LoVo (cell line): ENCODE measurements around the gene NPAS2.

ENCODE experiments used
- DNase-seq: peaks from one replicate; pipeline ENCODE4 v3.0.0-alpha.2; 2016; ENCODE audit warnings: low spot score

Gene NPAS2

GRCh38 chr2:100855084-100855483, 35.1 kb downstream of the NPAS2 start:
- no peak for DNase-seq

- DNase-seq = no peak
Observed at GRCh38 chr2:100855606-100856005, 35.7 kb downstream of the NPAS2 start.

GRCh38 chr2:100856732-100857131, 36.8 kb downstream of the NPAS2 start:
- peak; percentile 10 for DNase-seq

GRCh38 chr2:100857341-100857740, 37.4 kb downstream of the NPAS2 start:
- no peak for DNase-seq

GRCh38 chr2:100857915-100858314, 38.0 kb downstream of the NPAS2 start:
- no peak for DNase-seq

DNA sequence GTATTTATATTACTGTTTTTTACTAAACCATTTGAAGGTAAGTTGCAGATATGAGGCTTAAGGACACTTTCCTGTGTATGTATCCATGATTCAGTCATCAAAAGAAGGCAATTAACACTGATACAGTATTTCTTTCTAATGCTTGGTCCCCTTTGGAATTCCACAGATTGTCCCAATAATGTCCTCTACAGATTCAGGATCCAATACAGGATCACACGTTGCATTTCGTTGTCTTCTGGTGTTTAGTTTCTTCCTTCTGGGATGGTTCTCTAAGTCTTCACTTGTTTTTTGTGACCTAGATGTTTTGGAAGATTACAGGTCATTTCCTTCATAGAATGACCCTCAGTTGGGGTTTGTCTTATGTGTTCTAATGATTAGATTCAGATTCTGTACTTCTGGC, 40.0 kb downstream of the NPAS2 start:
- DNase-seq = no peak

DNA sequence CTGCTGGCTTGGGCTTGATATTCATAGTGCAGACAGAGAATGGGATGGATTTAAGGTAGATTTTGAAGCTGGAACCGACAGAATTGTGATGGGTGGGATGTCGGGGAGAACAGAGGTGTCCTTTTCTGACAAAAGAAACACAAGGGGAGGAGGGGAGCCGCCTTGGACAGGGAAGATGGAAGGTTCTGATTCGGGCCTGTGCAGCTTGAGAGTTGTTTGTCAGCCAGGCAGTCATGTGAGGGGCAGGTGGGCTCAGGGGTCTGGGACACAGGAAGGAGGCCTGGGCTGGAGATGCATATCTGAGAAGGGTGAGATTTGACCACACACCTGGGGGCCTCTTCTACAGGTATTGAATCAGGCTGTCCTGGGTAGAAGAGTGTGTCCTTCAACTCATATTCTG, 41.4 kb downstream of the NPAS2 start:
- DNase-seq = no peak

DNA sequence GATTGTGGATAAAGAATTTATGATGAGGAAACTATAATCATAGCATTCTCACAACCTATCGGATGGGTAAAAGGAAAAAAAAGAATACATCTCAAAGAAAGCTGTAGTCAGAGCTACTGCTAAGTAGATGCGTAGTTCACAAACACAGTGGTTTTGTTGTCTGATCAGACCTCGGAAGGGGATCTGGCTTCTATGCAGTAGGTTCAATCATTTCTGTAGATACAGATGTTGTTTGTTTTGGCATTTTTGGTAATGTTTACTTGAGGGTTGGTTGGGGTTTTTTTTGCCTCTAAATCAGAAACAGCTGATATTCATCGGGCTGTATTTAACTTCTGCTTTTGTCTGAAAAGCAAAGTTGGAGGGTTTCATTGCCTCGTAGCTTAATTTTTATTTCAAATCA, 42.1 kb downstream of the NPAS2 start:
- DNase-seq = no peak

DNA sequence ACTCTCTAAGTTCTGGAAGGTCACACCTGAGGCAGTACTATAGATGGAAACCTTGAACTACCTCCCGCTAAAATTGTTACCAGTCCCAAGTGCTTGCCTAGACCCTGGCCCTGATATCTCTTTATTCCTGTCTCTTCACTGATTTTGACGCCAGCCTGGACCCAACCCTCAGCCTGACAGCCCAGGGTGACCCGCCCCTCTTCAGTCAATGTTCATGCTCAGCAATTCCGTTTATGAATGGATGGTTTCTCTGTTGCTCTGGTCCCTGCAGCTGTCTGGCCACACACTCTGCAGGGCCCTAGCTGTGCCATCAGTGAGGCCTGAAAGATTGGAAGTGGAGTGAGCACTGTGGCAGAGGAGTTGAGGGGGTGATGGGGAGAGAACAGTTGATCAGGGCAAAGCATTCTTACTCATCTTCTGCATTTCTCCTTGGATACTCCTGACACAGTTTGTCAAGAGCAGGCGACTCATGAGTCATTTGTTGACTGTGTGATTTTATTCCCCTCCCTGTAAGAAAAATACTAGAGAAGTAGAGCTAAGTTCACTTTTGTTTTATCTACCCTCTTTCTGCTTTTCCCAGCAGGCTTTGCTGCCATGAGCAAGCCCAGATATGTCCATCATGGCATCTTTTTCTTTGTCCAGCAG, 46.0 kb downstream of the NPAS2 start:
- peak; percentile 40 for DNase-seq

DNA sequence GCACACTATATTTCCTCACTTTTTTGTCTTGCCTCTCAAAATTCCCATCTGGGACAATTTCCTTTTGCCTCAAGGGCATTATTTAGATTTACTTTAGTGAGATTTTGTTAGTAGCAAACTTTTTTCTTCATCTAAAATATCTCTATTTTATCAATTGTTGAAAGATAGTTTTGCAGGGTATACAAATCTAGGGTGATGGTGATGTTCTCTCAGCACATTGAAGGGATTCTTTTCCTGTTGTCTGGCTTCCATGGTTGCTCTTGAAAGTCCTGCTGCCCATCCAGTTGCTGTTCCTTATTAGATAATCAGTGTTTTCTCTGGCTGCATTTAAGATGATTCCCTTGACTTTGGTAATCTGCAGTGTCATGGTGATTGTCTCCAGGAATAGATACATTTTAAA, 48.1 kb downstream of the NPAS2 start:
- DNase-seq = no peak

DNA sequence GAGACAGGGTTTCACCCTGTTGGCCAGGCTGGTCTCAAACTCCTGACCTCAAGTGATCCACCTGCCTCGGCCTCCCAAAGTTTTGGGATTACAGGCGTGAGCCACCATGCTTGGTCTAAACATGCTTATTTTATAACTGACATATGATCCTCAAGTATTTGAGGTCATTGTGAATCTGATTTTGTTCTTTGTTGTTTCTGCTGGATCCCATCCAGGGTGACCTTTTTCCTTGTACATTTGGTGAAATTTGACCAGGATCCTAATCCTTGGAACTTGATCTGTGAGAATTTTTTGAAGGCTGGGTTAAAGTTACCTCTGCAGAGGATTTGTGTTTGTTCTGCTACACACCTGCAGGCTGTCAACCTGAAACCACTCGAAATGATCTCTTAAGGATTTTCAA, 49.2 kb downstream of the NPAS2 start:
- no peak for DNase-seq

GRCh38 chr2:100870652-100871531, 51.0 kb downstream of the NPAS2 start:
- no peak for DNase-seq

GRCh38 chr2:100875516-100876230, 55.7 kb downstream of the NPAS2 start:
- DNase-seq = no peak

- DNase-seq = no peak
Observed at GRCh38 chr2:100876231-100876860, 56.4 kb downstream of the NPAS2 start.

DNA sequence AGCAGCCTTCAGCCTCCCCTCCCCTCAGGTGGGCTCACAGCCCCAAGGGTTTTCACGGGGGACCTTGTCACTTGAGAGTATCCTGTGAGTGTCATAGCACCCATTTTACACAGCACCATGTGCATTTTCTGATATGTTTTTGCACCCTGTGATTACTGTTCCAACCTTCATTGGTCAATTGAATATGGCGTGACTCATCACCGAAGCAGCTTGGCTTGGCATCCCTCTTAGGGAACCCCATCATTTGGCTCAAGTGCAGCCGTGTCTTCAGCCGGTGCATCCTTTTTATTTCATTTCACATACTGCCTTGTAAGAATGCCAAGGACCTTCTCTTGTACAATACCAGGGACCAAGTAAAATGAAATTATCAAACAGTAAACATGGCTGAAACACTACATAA, 57.6 kb downstream of the NPAS2 start:
- DNase-seq = no peak

GRCh38 chr2:100878000-100878791, 58.3 kb downstream of the NPAS2 start:
- no peak for DNase-seq

DNA sequence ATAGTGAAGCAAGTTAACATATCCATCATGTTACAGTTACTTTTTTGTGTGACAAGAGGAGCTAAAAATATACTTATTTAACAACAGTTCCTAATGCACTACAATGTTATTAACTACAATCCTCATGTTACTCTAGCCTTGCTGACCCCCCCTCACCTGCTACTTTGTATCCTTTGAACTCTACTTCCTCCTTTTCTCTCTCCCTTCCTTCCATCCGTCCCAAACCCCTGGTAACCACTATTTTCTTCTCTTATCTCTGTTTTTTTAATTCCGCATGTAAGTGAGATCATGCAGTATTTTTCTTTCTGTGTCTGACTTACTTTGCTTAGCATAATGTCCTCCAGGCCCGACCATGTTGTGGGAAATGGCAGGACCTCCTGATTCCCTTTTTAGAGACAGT, 59.4 kb downstream of the NPAS2 start:
- DNase-seq = no peak

GRCh38 chr2:100880036-100880435, 60.1 kb downstream of the NPAS2 start:
- DNase-seq = no peak

DNA sequence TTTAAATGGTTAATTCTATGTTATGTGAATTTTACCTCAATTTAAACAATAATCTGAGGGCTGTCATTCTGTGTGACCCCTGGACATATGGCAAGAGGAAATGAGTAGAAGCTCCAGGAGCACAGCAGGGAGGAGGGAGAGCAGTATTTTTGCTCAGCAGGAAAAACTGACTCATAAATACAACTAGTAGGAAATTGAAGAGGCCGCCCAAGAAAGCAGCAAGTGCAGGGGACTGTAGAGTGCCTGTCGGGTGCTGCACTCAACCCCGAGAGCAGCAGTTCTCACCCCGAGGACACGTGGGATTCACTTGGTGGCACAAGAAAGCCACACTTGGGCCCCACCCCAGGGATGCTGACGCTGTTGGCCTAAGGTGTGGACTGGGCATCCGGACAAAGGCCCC, 60.8 kb downstream of the NPAS2 start:
- DNase-seq = no peak

DNA sequence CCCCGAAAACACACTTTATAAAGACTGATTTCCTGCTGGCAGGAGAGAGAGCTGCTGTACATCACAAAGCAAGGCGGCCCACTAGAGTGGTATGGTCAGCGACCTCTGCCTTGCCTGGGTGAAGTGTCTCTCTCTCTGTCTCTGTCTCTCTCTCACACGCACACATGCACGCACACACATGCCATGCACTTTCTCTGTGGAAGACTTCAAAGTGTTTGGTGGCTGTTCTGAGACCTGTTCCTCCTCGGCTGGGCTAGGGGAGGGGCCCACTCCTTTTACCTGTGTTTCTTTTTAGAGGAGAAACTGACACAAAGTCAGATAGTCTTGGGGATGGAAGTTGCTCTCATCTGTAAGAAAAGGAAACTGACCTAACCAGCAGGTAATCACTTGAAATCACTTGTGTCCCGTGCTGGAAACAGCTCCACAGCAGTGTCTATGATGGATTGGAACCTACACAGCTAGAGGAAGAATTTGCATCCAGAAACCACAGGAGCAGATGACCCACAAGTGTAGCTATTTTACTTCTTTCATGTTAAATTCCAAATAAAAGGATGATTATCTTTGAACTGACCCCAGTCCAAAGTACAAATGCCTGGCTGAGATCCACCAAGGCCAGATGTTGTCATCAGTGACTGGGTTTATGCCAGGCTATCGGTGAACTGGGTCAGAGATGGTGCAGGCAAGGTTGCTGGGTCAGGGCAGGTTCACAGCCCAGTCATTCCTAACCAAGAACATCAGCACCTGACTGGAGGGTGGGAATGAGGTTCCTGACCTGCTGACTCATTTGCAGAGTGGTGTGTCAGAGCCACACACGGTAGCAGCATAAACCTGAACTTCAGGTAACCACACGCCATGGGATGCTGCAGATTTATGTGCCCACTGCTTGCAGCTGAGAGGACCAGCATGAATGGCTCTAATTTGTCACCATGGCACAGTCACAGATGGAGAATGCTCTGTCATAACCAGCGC, 63.0 kb downstream of the NPAS2 start:
- DNase-seq = peak; percentile 57
